ENCODE results near the gene RILPL1. TPM values are rescaled to one million over a fixed set of nuclear protein-coding genes. Genes with fewer than 3 reads are reported as not detected.
"Not testable (repeated sequence)": the region's sequence is repeated elsewhere in the genome, so short reads cannot be mapped to it uniquely, and the experiment has no call there.

RILPL1 gene
- total RNA-seq, 1 experiment from 2014 or later, result 11.5 TPM

DNA sequence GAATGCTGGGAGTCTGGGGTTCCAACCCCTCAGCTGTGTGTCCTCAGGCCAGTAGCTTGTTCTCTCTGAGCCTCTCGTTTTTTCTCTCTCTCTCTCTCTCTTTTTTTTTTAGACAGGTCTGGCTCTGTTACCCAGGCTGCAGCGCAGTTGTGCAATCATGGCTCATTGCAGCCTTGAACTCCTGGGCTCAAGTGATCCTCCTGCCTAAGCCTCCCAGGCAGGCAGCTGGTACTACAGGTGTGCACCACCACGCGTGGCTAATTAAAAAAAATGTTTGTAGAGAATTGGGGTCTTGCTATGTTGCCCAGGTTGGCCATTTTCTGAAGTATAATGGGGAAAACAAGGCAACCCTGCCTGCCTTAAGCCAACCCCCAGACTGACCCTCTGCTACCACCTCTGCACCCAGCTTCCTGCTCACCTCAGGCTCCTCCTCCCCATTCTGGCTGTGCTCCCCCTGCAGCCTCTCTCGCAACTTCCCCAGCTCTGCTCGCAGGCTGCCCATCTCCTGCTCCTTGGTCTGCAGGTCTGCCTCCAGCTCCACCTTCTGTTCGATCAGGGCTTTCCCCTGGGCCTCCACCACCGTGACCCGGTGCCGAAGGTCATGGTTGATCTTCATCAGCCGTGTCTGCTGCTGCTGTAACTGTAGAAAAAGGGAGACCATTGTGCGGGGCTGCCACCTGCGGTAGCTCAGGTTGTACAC lies 35.2 kb downstream of the RILPL1 start:
- ChIA-PET CTCF (no interaction called here), POLR2A (ENCODE audit: unreplicated experiment) (interaction anchor here (0.5 kb wide), 1 partner anchor 60 kb away, joined by 5 read pairs; no protein-coding TSS in a partner anchor)
- Histone ChIP-seq H2AFZ (no peak overlapping the region), H3K9me3 (ENCODE audit: insufficient read depth, low read depth) (no peaks in the 10 kb centered on the region), H3K4me2 (no peak overlapping the region), H4K20me1 (ENCODE audit: insufficient read depth) (no peaks in the 10 kb centered on the region), H3K4me3 (no peak overlapping the region), H3K36me3 (ENCODE audit: low read depth) (no peaks in the 10 kb centered on the region), H3K27ac (no peak overlapping the region), H3K79me2 (ENCODE audit: low read depth) (no peaks in the 10 kb centered on the region), H3K27me3 (ENCODE audit: insufficient read depth, low read depth) (no peaks in the 10 kb centered on the region), H3K9me2 (ENCODE audit: insufficient read depth) (no peaks in the 10 kb centered on the region), H3F3A (ENCODE audit: insufficient read depth, low read depth) (no peaks in the 10 kb centered on the region), H3K4me1 (replicated peaks; ENCODE audit: insufficient read depth) (no peaks in the 10 kb centered on the region)
- intact Hi-C loops (cut with micrococcal nuclease; ENCODE audit: unreplicated experiment), result no loop called here
- no TSS peak for BruUV-seq (replicated peaks)
- TF ChIP-seq, protein P1, sequence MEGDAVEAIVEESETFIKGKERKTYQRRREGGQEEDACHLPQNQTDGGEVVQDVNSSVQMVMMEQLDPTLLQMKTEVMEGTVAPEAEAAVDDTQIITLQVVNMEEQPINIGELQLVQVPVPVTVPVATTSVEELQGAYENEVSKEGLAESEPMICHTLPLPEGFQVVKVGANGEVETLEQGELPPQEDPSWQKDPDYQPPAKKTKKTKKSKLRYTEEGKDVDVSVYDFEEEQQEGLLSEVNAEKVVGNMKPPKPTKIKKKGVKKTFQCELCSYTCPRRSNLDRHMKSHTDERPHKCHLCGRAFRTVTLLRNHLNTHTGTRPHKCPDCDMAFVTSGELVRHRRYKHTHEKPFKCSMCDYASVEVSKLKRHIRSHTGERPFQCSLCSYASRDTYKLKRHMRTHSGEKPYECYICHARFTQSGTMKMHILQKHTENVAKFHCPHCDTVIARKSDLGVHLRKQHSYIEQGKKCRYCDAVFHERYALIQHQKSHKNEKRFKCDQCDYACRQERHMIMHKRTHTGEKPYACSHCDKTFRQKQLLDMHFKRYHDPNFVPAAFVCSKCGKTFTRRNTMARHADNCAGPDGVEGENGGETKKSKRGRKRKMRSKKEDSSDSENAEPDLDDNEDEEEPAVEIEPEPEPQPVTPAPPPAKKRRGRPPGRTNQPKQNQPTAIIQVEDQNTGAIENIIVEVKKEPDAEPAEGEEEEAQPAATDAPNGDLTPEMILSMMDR (conservative IDR thresholded peaks at IDR 0.05), result no peak
- TF ChIP-seq EZH2 (IDR thresholded peaks at IDR 0.05; ENCODE audit: low read depth), result no peak
- DNase-seq, result no peak

- Histone ChIP-seq H3K27ac (no peak overlapping the region), H3K4me2 (no peak overlapping the region), H3F3A (ENCODE audit: insufficient read depth, low read depth) (no peaks in the 10 kb centered on the region), H2AFZ (no peak overlapping the region), H3K36me3 (ENCODE audit: low read depth) (no peaks in the 10 kb centered on the region), H3K79me2 (ENCODE audit: low read depth) (no peaks in the 10 kb centered on the region), H4K20me1 (ENCODE audit: insufficient read depth) (no peaks in the 10 kb centered on the region), H3K9me3 (ENCODE audit: insufficient read depth, low read depth) (no peaks in the 10 kb centered on the region), H3K4me3 (no peak overlapping the region), H3K9me2 (ENCODE audit: insufficient read depth) (no peaks in the 10 kb centered on the region), H3K27me3 (ENCODE audit: insufficient read depth, low read depth) (no peaks in the 10 kb centered on the region), H3K4me1 (replicated peaks; ENCODE audit: insufficient read depth) (no peaks in the 10 kb centered on the region)
- intact Hi-C loops (cut with micrococcal nuclease; ENCODE audit: unreplicated experiment), result no loop called here
- TF ChIP-seq, protein P1 (conservative IDR thresholded peaks at IDR 0.05), result no peak
- TF ChIP-seq EZH2 (IDR thresholded peaks at IDR 0.05; ENCODE audit: low read depth), result no peak
- DNase-seq, result no peak
- CTCF ChIA-PET, result no interaction called here
- POLR2A ChIA-PET (ENCODE audit: unreplicated experiment), result no interaction called here
- BruUV-seq (replicated peaks), result no TSS peak
Observed at GRCh38 chr12:123497065-123497464, 36.5 kb downstream of the RILPL1 start.

- POLR2A ChIA-PET (ENCODE audit: unreplicated experiment), result no interaction called here
- H3K9me2 ChIP-seq (ENCODE audit: insufficient read depth), result no peaks in the 10 kb centered on the region
- DNase-seq, result no peak
Observed at GRCh38 chr12:123494124-123494851, 39.2 kb downstream of the RILPL1 start.

GRCh38 chr12:123492339-123493039 lies 41.0 kb downstream of the RILPL1 start:
- H3K36me3 ChIP-seq (ENCODE audit: low read depth); H3K4me3 ChIP-seq; BruUV-seq (replicated peaks); H3K4me2 ChIP-seq; H4K20me1 ChIP-seq (ENCODE audit: insufficient read depth); H3K79me2 ChIP-seq (ENCODE audit: low read depth); H3K27ac ChIP-seq; POLR2A ChIA-PET (ENCODE audit: unreplicated experiment); intact Hi-C loops (cut with micrococcal nuclease; ENCODE audit: unreplicated experiment); H3K9me3 ChIP-seq (ENCODE audit: insufficient read depth, low read depth); H3K27me3 ChIP-seq (ENCODE audit: insufficient read depth, low read depth); H3F3A ChIP-seq (ENCODE audit: insufficient read depth, low read depth); H2AFZ ChIP-seq; DNase-seq; CTCF ChIA-PET; H3K4me1 ChIP-seq (replicated peaks; ENCODE audit: insufficient read depth); H3K9me2 ChIP-seq (ENCODE audit: insufficient read depth): not testable (repeated sequence)

More at GRCh38 chr12:123494124-123494851, 39.2 kb downstream of the RILPL1 start:
- H3K36me3 ChIP-seq (ENCODE audit: low read depth), result no peaks in the 10 kb centered on the region
- H2AFZ ChIP-seq, result no peak overlapping the region
- intact Hi-C loops (cut with micrococcal nuclease; ENCODE audit: unreplicated experiment), result no loop called here
- CTCF ChIA-PET, result no interaction called here
- TF ChIP-seq, protein P1 (conservative IDR thresholded peaks at IDR 0.05), result no peak
- TF ChIP-seq EZH2 (IDR thresholded peaks at IDR 0.05; ENCODE audit: low read depth), result no peak
- H3K27me3 ChIP-seq (ENCODE audit: insufficient read depth, low read depth), result no peaks in the 10 kb centered on the region
- H3K4me2 ChIP-seq, result no peak overlapping the region
- H3K4me1 ChIP-seq (replicated peaks; ENCODE audit: insufficient read depth), result no peaks in the 10 kb centered on the region
- no TSS peak for BruUV-seq (replicated peaks)
- H3K27ac ChIP-seq, result no peak overlapping the region
- H4K20me1 ChIP-seq (ENCODE audit: insufficient read depth), result no peaks in the 10 kb centered on the region
- no peaks in the 10 kb centered on the region for H3K9me3 ChIP-seq (ENCODE audit: insufficient read depth, low read depth)
- H3K4me3 ChIP-seq, result no peak overlapping the region
- H3F3A ChIP-seq (ENCODE audit: insufficient read depth, low read depth), result no peaks in the 10 kb centered on the region
- no peaks in the 10 kb centered on the region for H3K79me2 ChIP-seq (ENCODE audit: low read depth)

All from PC-9 (cell line).